GM12878 (cell line): Measurements from ENCODE around the gene EML5. TPM values are rescaled to one million over a fixed set of nuclear protein-coding genes. Genes with fewer than 3 reads are reported as not detected.

Experiments
- BACH1 ChIP-seq: fragments of 450-650 bp; IDR thresholded peaks from 2 replicates; pipeline ENCODE4 v1.6.1; 2017; ENCODE audit warnings: mild to moderate bottlenecking, borderline replicate concordance
- CEBPZ ChIP-seq: fragments of 150-350 bp; IDR thresholded peaks from 2 replicates; pipeline ENCODE4 v1.6.1; 2016; ENCODE audit warnings: low read depth, low read length
- E2F8 ChIP-seq: fragments of 450-650 bp; IDR thresholded peaks from 2 replicates; pipeline ENCODE4 v1.6.1; 2018; ENCODE audit warnings: mild to moderate bottlenecking, low read depth, moderate library complexity; ENCODE audit not compliant: partially characterized antibody
- EP300 ChIP-seq, 2 experiments: fragments of 150-350 bp in 1 of 2; IDR thresholded peaks; 2 replicates each; pipeline ENCODE4 v1.6.1; 2011 to 2012; ENCODE audit warnings: low read depth in 2 of 2, low read length in 2 of 2, borderline replicate concordance in 1 of 2, improper control_type of control experiment in 1 of 2, inconsistent platforms in 1 of 2; ENCODE audit not compliant: control insufficient read depth in 1 of 2
- GABPA ChIP-seq: IDR thresholded peaks from 2 replicates; pipeline ENCODE4 v1.6.1; 2014; ENCODE audit warnings: antibody characterized with exemption, low read depth, mild to moderate bottlenecking, inconsistent platforms
- IRF4 ChIP-seq: IDR thresholded peaks from 2 replicates; pipeline ENCODE4 v1.6.1; 2011; ENCODE audit warnings: low read depth, low read length
- LARP7 ChIP-seq: fragments of 450-650 bp; IDR thresholded peaks from 2 replicates; pipeline ENCODE4 v1.6.1; 2017; ENCODE audit warnings: mild to moderate bottlenecking
- NR2C2 ChIP-seq: IDR thresholded peaks from 2 replicates; pipeline ENCODE4 v1.6.1; 2011; ENCODE audit warnings: borderline replicate concordance, low read depth; ENCODE audit not compliant: control insufficient read depth, insufficient read length
- RCOR1 ChIP-seq: conservative IDR thresholded peaks from 2 replicates; pipeline ENCODE4 v1.6.1; 2012; ENCODE audit warnings: low read depth, low read length, improper control_type of control experiment
- TAF1 ChIP-seq: IDR thresholded peaks from 2 replicates; pipeline ENCODE4 v1.6.1; 2011; ENCODE audit warnings: mild to moderate bottlenecking, low read depth, low read length, borderline replicate concordance
- ZBTB40 ChIP-seq: fragments of 450-650 bp; IDR thresholded peaks from 2 replicates; pipeline ENCODE4 v1.6.1; 2016; ENCODE audit warnings: mild to moderate bottlenecking, moderate library complexity, borderline replicate concordance
- ZNF622 ChIP-seq: fragments of 450-650 bp; IDR thresholded peaks from 2 replicates; pipeline ENCODE4 v1.6.1; 2017; ENCODE audit warnings: mild to moderate bottlenecking, inconsistent platforms
- polyA plus RNA-seq, 11 experiments: library from polyadenylated mRNA; depleted of rRNA in 4 of 11; unstranded in 6 of 11; stranded (reverse) in 5 of 11; fragments of >200 nt; fragmentation: Nextera tagmentation in 4 of 11; fragmentation: Illumina TruSeq in 1 of 11; extraction: Ambion mirVana in 4 of 11; extraction: Trizol in 1 of 11; gene quantifications; 1 replicate in 1 of 11; 2 replicates in 10 of 11; pipeline versions ENCODE4 v1.2.1 to v1.2.3, GENCODE V29; 2011 to 2016; ENCODE audit warnings: inconsistent platforms in 2 of 11, missing spikeins in 2 of 11, low read depth in 1 of 11
- total RNA-seq, 4 experiments: library from RNA; depleted of rRNA in 3 of 4; stranded (reverse); fragments of >200 nt in 3 of 4; fragmentation: Illumina TruSeq in 1 of 4; extraction: Trizol in 1 of 4; gene quantifications; 2 replicates each; pipeline versions ENCODE4 v1.2.1 to v1.2.3, GENCODE V29; 2013 to 2021

EML5 gene
- total and polyA plus RNA-seq, 10 of the 15 experiments (the other 5 are each of a cell fraction or from before 2014, with no cell fraction given): 0.08 to 0.35 (median 0.22) TPM; not detected in 1

- TF ChIP-seq ZBTB40: no peak
- TF ChIP-seq ZNF622: no peak
- TF ChIP-seq EP300 (IDR thresholded peaks at IDR 0.05; ENCODE audit: borderline replicate concordance in 1 of 2, control insufficient read depth in 1 of 2, low read depth in 2 of 2, low read length in 2 of 2): no peak
- no peak for TF ChIP-seq BACH1
- no peak for TF ChIP-seq E2F8
- TF ChIP-seq GABPA: no peak
- TF ChIP-seq NR2C2: no peak
- TF ChIP-seq TAF1: no peak
- TF ChIP-seq IRF4: no peak
- no peak for TF ChIP-seq RCOR1
- no peak for TF ChIP-seq CEBPZ
- TF ChIP-seq LARP7: no peak
Observed at GRCh38 chr14:88821888-88822287, 29.1 kb upstream of the EML5 start (continued).
